Hepatocyte (in vitro differentiated cells): ENCODE measurements around the gene TRAPPC3L. TPM values are rescaled to one million over a fixed set of nuclear protein-coding genes. Genes with fewer than 3 reads are reported as not detected.

Experiments used
- DNase-seq: peaks from one replicate; pipeline ENCODE4 v3.0.0-alpha.2; 2016; ENCODE audit warnings: low spot score
- H2AFZ ChIP-seq: fragments of 200-600 bp; sonication (generic); 2 replicates; pipeline ENCODE4 v1.6.0; 2016; ENCODE audit warnings: antibody characterized with exemption, mild to moderate bottlenecking
- H3K27ac ChIP-seq: fragments of 200-600 bp; sonication (generic); 2 replicates; pipeline ENCODE4 v1.5.1; 2016; ENCODE audit warnings: mild to moderate bottlenecking
- H3K27me3 ChIP-seq: fragments of 200-600 bp; sonication (generic); 2 replicates; pipeline ENCODE4 v1.6.1; 2016
- H3K36me3 ChIP-seq: fragments of 200-600 bp; sonication (generic); replicated peaks from 2 replicates; pipeline ENCODE4 v1.5.1; 2016; ENCODE audit warnings: low read depth; ENCODE audit not compliant: insufficient read depth
- H3K4me1 ChIP-seq: fragments of 200-600 bp; sonication (generic); 2 replicates; pipeline ENCODE4 v1.5.1; 2016; ENCODE audit warnings: mild to moderate bottlenecking, moderate library complexity; ENCODE audit not compliant: insufficient read depth
- H3K4me2 ChIP-seq: fragments of 200-600 bp; sonication (generic); 2 replicates; pipeline ENCODE4 v1.6.0; 2016
- H3K4me3 ChIP-seq: fragments of 200-600 bp; sonication (generic); 2 replicates; pipeline ENCODE4 v1.5.1; 2016; ENCODE audit warnings: mild to moderate bottlenecking
- H3K79me2 ChIP-seq: fragments of 200-600 bp; sonication (generic); 2 replicates; pipeline ENCODE4 v1.6.0; 2017; ENCODE audit warnings: mild to moderate bottlenecking
- H3K9me2 ChIP-seq: fragments of 200-600 bp; sonication (generic); replicated peaks from 2 replicates; pipeline ENCODE4 v1.6.0; 2017; ENCODE audit warnings: mild to moderate bottlenecking; ENCODE audit not compliant: insufficient read depth
- H3K9me3 ChIP-seq: fragments of 200-600 bp; sonication (generic); 2 replicates; pipeline ENCODE4 v1.5.1; 2016; ENCODE audit warnings: low read depth, mild to moderate bottlenecking
- H4K20me1 ChIP-seq: fragments of 200-600 bp; sonication (generic); 2 replicates; pipeline ENCODE4 v1.6.0; 2016; ENCODE audit warnings: mild to moderate bottlenecking; ENCODE audit not compliant: insufficient read depth, poor library complexity, severe bottlenecking
- EZH2 ChIP-seq: fragments of 200-600 bp; sonication (generic); IDR thresholded peaks from 2 replicates; pipeline ENCODE4 v1.6.1; 2016; ENCODE audit warnings: antibody characterized with exemption, mild to moderate bottlenecking, borderline replicate concordance
- EZH2phosphoT487 ChIP-seq: fragments of 200-600 bp; sonication (generic); IDR thresholded peaks from one replicate; pipeline ENCODE4 v1.6.1; 2018; ENCODE audit warnings: antibody characterized with exemption, mild to moderate bottlenecking, low read depth, moderate library complexity; ENCODE audit not compliant: unreplicated experiment, severe bottlenecking
- WGBS: methylation state at CpG from one replicate; pipeline ENCODE4 v1.1.6; 2016; ENCODE audit warnings: low lambda C conversion rate; ENCODE audit errors: missing lambda C conversion rate; 5-methylcytosine and 5-hydroxymethylcytosine counted together
- polyA plus RNA-seq: library from polyadenylated mRNA; unstranded; fragments of >200 nt; fragmentation: Nextera tagmentation; extraction: Ambion mirVana; gene quantifications from 2 replicates; pipeline ENCODE4 v1.2.1, GENCODE V29; 2016
- total RNA-seq: library from RNA; depleted of rRNA; stranded (reverse); fragments of >200 nt; gene quantifications from 2 replicates; pipeline ENCODE4 v1.2.3, GENCODE V29; 2014
- TF ChIP-seq, protein P1 (sequence below): fragments of 200-600 bp; sonication (generic); IDR thresholded peaks from 2 replicates; pipeline ENCODE4 v1.5.1; 2016; ENCODE audit warnings: antibody characterized with exemption, mild to moderate bottlenecking; ENCODE audit not compliant: poor library complexity

TRAPPC3L gene
- total and polyA plus RNA-seq, 2 experiments from 2014 or later, result 0.40 to 1.2 TPM

GRCh38 chr6:116475141-116475540 lies 70.3 kb downstream of the TRAPPC3L start:
- no peak overlapping the region for H3K27ac ChIP-seq

GRCh38 chr6:116472706-116473105 lies 72.8 kb downstream of the TRAPPC3L start:
- no peaks in the 10 kb centered on the region for H3K9me2 ChIP-seq

More at GRCh38 chr6:116475141-116475540, 70.3 kb downstream of the TRAPPC3L start:
- TF ChIP-seq EZH2 (no peak), EZH2phosphoT487 (no peak)
- TF ChIP-seq, protein P1, sequence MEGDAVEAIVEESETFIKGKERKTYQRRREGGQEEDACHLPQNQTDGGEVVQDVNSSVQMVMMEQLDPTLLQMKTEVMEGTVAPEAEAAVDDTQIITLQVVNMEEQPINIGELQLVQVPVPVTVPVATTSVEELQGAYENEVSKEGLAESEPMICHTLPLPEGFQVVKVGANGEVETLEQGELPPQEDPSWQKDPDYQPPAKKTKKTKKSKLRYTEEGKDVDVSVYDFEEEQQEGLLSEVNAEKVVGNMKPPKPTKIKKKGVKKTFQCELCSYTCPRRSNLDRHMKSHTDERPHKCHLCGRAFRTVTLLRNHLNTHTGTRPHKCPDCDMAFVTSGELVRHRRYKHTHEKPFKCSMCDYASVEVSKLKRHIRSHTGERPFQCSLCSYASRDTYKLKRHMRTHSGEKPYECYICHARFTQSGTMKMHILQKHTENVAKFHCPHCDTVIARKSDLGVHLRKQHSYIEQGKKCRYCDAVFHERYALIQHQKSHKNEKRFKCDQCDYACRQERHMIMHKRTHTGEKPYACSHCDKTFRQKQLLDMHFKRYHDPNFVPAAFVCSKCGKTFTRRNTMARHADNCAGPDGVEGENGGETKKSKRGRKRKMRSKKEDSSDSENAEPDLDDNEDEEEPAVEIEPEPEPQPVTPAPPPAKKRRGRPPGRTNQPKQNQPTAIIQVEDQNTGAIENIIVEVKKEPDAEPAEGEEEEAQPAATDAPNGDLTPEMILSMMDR, result no peak
- Histone ChIP-seq H3K79me2 (no peaks in the 10 kb centered on the region), H3K9me3 (no peaks in the 10 kb centered on the region), H4K20me1 (no peaks in the 10 kb centered on the region), H3K36me3 (no peaks in the 10 kb centered on the region), H3K4me1 (peaks cover 4% of the 10 kb centered on the region), H3K4me2 (no peak overlapping the region), H3K4me3 (no peak overlapping the region), H3K27me3 (no peaks in the 10 kb centered on the region), H3K9me2 (no peaks in the 10 kb centered on the region), H2AFZ (no peak overlapping the region)
- no peak for DNase-seq
- 81% methylated on average over 1 of the region's 1 CpG for WGBS

DNA sequence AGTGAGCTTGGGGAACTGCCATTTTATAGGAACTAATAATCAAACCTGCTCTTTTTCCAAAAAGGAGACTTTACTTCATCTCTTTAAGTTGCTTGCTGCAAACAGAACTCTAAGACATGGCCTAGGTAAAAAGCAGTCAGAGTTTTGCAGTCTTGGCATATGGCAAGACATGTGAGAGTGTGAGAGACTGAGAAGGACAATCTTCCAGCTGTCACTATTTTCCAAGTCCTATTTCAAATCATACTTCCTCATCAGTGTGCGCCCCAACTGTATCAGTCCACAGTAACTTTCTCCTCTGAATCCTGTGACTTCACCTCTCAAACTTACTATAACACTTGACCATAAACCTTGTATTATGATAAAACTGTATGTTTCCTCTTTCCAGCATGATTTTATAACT lies 74.0 kb downstream of the TRAPPC3L start:
- DNase-seq, result no peak
- Histone ChIP-seq H3K79me2 (no peaks in the 10 kb centered on the region), H3K9me3 (no peaks in the 10 kb centered on the region), H3K27me3 (no peaks in the 10 kb centered on the region), H3K9me2 (no peaks in the 10 kb centered on the region), H3K4me2 (no peak overlapping the region), H2AFZ (no peak overlapping the region), H3K36me3 (no peaks in the 10 kb centered on the region), H3K4me3 (no peak overlapping the region), H3K4me1 (peaks cover 4% of the 10 kb centered on the region), H4K20me1 (no peaks in the 10 kb centered on the region), H3K27ac (no peak overlapping the region)
- 92% methylated on average over 1 of the region's 1 CpG for WGBS
- TF ChIP-seq EZH2phosphoT487 (no peak), EZH2 (no peak)
- TF ChIP-seq, protein P1, result no peak

More at GRCh38 chr6:116472706-116473105, 72.8 kb downstream of the TRAPPC3L start:
- Histone ChIP-seq H3K36me3 (no peaks in the 10 kb centered on the region), H3K27me3 (no peaks in the 10 kb centered on the region), H2AFZ (no peak overlapping the region), H4K20me1 (no peaks in the 10 kb centered on the region), H3K27ac (no peak overlapping the region), H3K4me1 (peaks cover 4% of the 10 kb centered on the region), H3K4me3 (no peak overlapping the region), H3K4me2 (no peak overlapping the region), H3K79me2 (no peaks in the 10 kb centered on the region), H3K9me3 (no peaks in the 10 kb centered on the region)
- no peak for TF ChIP-seq EZH2
- TF ChIP-seq EZH2phosphoT487, result no peak
- TF ChIP-seq, protein P1, result no peak
- WGBS, result 56% methylated on average over 3 of the region's 3 CpGs
- no peak for DNase-seq

GRCh38 chr6:116468293-116468692 lies 77.2 kb downstream of the TRAPPC3L start:
- 72% methylated on average over 1 of the region's 1 CpG for WGBS
- DNase-seq, result no peak
- no peaks in the 10 kb centered on the region for H3K36me3 ChIP-seq
- no peaks in the 10 kb centered on the region for H3K9me3 ChIP-seq
- peaks cover 4% of the 10 kb centered on the region for H3K4me1 ChIP-seq
- no peak overlapping the region for H3K4me3 ChIP-seq
- peaks cover 7% of the 10 kb centered on the region for H3K27me3 ChIP-seq
- no peaks in the 10 kb centered on the region for H3K9me2 ChIP-seq
- no peaks in the 10 kb centered on the region for H4K20me1 ChIP-seq
- TF ChIP-seq EZH2 (no peak), EZH2phosphoT487 (no peak)
- TF ChIP-seq, protein P1, result no peak
- H3K79me2 ChIP-seq, result no peaks in the 10 kb centered on the region
- H3K27ac ChIP-seq, result no peak overlapping the region
- no peak overlapping the region for H2AFZ ChIP-seq
- no peak overlapping the region for H3K4me2 ChIP-seq
